Measurements from ENCODE around the gene TEAD1. TPM values are rescaled to one million over a fixed set of nuclear protein-coding genes. Genes with fewer than 3 reads are reported as not detected.

Gene TEAD1
- total RNA-seq, 1 experiment from 2014 or later = 106 TPM

- TF ChIP-seq CTCF (conservative IDR thresholded peaks at IDR 0.05) (no peak), EZH2 (IDR thresholded peaks at IDR 0.05; ENCODE audit: low read depth) (no peak)
- Histone ChIP-seq H3K4me1 (replicated peaks; ENCODE audit: insufficient read depth) (peaks cover 18% of the 10 kb centered on the region; the same call in 1 of the 2 replicates), H3K9me3 (ENCODE audit: insufficient read depth, low read depth) (no peaks in the 10 kb centered on the region), H3K4me2 (no peak overlapping the region), H3K36me3 (ENCODE audit: low read depth) (no peaks in the 10 kb centered on the region), H4K20me1 (ENCODE audit: insufficient read depth) (0 out of 2 replicates have a peak, but pooled peaks cover 3% of the 10 kb centered on the region), H3F3A (ENCODE audit: insufficient read depth, low read depth) (no peaks in the 10 kb centered on the region), H3K27ac (no peak overlapping the region), H3K79me2 (ENCODE audit: low read depth) (peaks cover 69% of the 10 kb centered on the region), H2AFZ (no peak overlapping the region), H3K9me2 (ENCODE audit: insufficient read depth) (no peaks in the 10 kb centered on the region), H3K4me3 (no peak overlapping the region), H3K27me3 (ENCODE audit: insufficient read depth, low read depth) (no peaks in the 10 kb centered on the region)
- ChIA-PET CTCF (no interaction called here), POLR2A (ENCODE audit: unreplicated experiment) (no interaction called here)
- DNase-seq = no peak
- intact Hi-C loops (cut with micrococcal nuclease; ENCODE audit: unreplicated experiment) = no loop called here
- BruUV-seq (replicated peaks) = no TSS peak
These were observed 88.1 kb downstream of the TEAD1 start for GRCh38 chr11:12762278-12762677.

- H3K9me2 ChIP-seq (ENCODE audit: insufficient read depth) = no peaks in the 10 kb centered on the region
- H3K36me3 ChIP-seq (ENCODE audit: low read depth) = no peaks in the 10 kb centered on the region
- intact Hi-C loops (cut with micrococcal nuclease; ENCODE audit: unreplicated experiment) = no loop called here
- ChIA-PET POLR2A (ENCODE audit: unreplicated experiment) (no interaction called here), CTCF (no interaction called here)
- no peak overlapping the region for H3K4me3 ChIP-seq
- peaks cover 23% of the 10 kb centered on the region for H3K4me1 ChIP-seq (replicated peaks; ENCODE audit: insufficient read depth)
- no peaks in the 10 kb centered on the region for H3K27me3 ChIP-seq (ENCODE audit: insufficient read depth, low read depth)
- no peak overlapping the region for H3K4me2 ChIP-seq
- BruUV-seq (replicated peaks) = no TSS peak
- DNase-seq = no peak
- TF ChIP-seq EZH2 (IDR thresholded peaks at IDR 0.05; ENCODE audit: low read depth) (no peak), CTCF (conservative IDR thresholded peaks at IDR 0.05) (no peak)
- no peaks in the 10 kb centered on the region for H3F3A ChIP-seq (ENCODE audit: insufficient read depth, low read depth)
- no peak overlapping the region for H2AFZ ChIP-seq
- H3K79me2 ChIP-seq (ENCODE audit: low read depth) = peaks cover 70% of the 10 kb centered on the region
- no peak overlapping the region for H3K27ac ChIP-seq
- 0 out of 2 replicates have a peak, but pooled peaks cover 3% of the 10 kb centered on the region for H4K20me1 ChIP-seq (ENCODE audit: insufficient read depth)
- H3K9me3 ChIP-seq (ENCODE audit: insufficient read depth, low read depth) = no peaks in the 10 kb centered on the region
These were observed 88.6 kb downstream of the TEAD1 start for GRCh38 chr11:12762696-12763324.

- intact Hi-C loops (cut with micrococcal nuclease; ENCODE audit: unreplicated experiment) = no loop called here
- POLR2A ChIA-PET (ENCODE audit: unreplicated experiment) = no interaction called here
- Histone ChIP-seq H3K4me3 (no peak overlapping the region), H3F3A (ENCODE audit: insufficient read depth, low read depth) (peaks cover 12% of the 10 kb centered on the region), H3K36me3 (ENCODE audit: low read depth) (no peaks in the 10 kb centered on the region), H3K27me3 (ENCODE audit: insufficient read depth, low read depth) (no peaks in the 10 kb centered on the region), H3K4me1 (replicated peaks; ENCODE audit: insufficient read depth) (peaks cover 39% of the 10 kb centered on the region), H2AFZ (no peak overlapping the region), H3K79me2 (ENCODE audit: low read depth) (peaks cover 69% of the 10 kb centered on the region), H3K9me2 (ENCODE audit: insufficient read depth) (no peaks in the 10 kb centered on the region), H3K4me2 (no peak overlapping the region), H3K27ac (no peak overlapping the region), H4K20me1 (ENCODE audit: insufficient read depth) (0 out of 2 replicates have a peak, but pooled peaks cover 3% of the 10 kb centered on the region), H3K9me3 (ENCODE audit: insufficient read depth, low read depth) (no peaks in the 10 kb centered on the region)
- CTCF ChIA-PET = no interaction called here
- no peak for DNase-seq
- BruUV-seq (replicated peaks) = no TSS peak
- TF ChIP-seq EZH2 (IDR thresholded peaks at IDR 0.05; ENCODE audit: low read depth) = no peak
- TF ChIP-seq CTCF (conservative IDR thresholded peaks at IDR 0.05) = no peak
These were observed 90.1 kb downstream of the TEAD1 start for GRCh38 chr11:12764187-12764914.
